SKM-1 treated with dmso at 0.1 percent for 144 hours (cell line): ENCODE results near the gene KIAA1549.
"Not testable (repeated sequence)": the region's sequence is repeated elsewhere in the genome, so short reads cannot be mapped to it uniquely, and the experiment has no call there.

Source experiments
- DNase-seq: peaks from one replicate; lab custom pipeline; 2025; ENCODE audit not compliant: unreplicated experiment; lab: John Stamatoyannopoulos, UW

Gene KIAA1549

DNA sequence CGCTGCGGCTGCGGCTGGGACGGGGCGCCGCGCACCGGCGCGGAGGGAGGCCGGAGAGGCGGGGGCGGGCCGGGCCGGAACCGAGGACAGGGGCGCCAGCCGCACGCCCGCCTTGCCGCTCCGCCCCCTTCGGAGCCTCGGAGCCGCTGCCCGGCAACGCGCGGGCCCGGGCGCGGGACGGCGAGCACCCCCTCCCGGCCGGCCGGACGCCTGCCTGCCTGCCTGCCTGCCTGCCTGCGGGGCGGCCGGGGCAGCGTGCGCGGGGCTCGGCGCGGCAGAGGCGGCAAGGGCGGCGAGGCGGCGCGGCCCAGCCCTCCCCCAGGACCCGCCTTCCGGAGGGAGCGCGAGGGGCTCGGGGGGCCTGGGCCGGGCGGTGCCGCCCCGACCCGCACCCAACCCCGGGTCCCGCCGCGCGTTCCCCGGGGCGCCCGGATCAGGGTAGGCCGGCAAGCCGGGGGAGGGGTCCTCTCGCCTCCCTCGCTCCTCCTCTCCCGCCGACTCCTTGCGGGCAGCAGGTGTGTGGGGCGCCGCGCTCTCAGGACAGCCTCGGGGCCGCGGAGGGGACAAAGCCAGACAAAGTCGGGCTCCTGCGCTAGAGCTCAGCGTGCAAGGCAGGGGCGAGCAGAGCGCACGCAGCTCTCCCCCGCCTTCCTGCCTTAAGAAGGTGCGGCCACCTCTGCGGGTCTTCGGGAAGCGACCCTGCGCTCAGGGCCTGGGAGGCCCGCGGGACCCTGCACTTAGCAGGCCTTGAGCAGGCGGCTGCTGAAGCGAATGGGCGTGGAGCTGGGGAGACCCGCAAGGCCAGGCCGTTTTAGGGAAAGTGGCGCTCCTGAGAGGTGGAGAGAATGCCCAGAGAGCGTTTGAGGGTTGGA is at the start of gene KIAA1549:
Gene KIAA1549 (minus strand): TSS at position 58 of the 872 bp plus-strand sequence. CDS start 120 bp downstream, outside the sequence.
- peak; percentile 66 for DNase-seq

DNA sequence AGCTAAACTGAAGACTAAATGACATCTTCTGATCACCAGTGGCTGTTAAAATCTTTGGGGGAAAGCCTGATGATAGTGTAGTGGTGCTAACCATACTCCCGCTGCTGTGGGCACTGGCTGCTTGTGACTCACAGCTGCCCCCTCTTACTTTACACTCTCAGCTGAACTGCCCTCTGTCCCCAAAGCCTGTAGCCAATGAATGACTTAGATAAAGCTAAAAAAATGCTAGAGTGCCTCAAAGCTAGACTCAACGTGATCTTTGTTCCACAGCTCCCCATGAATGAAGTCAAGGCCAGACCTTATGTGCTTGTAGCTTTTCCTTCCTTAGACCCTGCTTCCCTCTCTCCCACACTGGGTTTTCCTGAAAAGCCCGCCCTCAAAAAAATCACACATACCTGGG is 48.2 kb upstream of the KIAA1549 start:
- no peak for DNase-seq

DNA sequence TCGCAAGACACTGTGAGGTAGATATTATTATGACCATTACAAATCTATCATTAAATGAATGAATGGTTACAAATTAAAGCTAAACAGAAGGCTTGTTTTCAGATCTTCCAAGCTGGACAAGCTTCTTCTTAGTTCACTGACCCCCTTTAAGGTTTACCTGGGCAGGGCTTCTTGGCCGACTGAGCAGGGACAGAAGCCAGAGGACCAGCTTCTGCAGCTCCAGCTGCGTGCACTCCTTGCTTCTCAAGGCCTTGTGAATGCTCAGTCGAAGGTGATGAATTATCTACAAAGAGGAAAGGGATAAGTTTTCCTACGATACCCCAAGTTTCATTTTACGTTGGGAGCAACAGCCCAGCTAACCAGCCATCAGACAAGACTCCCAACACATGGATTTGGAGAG is 45.4 kb upstream of the KIAA1549 start:
- DNase-seq = no peak

DNA sequence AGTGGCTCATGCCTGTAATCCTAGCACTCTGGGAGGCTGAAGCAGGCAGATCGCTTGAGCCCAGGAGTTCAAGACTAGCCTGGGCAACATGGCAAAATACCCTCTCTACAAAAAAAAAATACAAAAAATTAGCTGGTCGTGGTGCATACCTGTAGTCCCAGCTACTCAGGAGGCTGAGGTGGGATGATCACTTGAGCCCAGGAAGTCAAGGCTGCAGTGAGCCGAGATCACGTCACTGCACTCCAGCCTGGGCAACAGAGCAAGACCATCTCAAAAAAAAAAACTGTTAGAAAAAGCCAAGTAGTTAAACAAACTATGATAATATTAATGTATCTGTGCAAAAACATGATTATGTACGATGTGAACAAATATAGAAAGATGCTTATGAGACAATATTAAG is 44.7 kb upstream of the KIAA1549 start:
- not testable (repeated sequence) for DNase-seq

DNA sequence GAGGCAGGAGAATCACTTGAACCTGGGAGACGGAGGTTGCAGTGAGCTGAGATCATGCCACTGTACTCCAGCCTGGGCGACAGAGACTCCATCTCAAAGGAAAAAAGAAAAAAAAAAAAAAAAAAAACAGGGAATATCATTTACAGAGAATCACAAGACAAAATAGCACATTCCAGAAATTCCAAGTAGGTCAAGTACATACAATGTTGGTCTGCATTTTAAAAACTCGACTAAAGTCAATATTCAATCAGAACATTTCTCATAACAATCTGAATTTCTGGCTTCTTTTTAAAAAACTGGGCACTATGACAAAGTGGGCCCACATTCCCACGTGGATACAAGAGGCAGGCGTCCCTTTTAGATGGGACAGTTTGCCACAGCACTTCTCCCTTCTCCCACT is 41.9 kb upstream of the KIAA1549 start:
- no peak for DNase-seq

DNA sequence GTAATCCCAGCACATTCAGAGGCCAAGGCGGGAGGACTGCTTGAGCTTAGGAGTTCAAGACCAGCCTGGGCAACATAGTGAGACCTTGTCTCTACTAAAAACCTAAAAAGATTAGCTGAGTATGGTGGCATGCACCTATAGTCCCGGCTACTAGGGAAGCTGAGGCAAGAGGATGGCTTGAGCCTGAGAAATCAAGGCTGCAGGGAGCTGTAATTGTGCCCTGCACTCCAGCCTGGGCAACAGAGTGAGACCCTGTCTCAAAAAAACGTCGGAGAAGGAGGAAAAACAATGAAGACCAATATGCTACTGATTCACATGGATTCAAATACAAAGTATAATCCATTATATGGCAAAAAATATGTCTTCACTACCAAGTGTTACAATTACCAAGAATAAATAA is 41.1 kb upstream of the KIAA1549 start:
- DNase-seq = no peak

GRCh38 chr7:139018910-139019309 is 37.7 kb upstream of the KIAA1549 start:
- DNase-seq = no peak

DNA sequence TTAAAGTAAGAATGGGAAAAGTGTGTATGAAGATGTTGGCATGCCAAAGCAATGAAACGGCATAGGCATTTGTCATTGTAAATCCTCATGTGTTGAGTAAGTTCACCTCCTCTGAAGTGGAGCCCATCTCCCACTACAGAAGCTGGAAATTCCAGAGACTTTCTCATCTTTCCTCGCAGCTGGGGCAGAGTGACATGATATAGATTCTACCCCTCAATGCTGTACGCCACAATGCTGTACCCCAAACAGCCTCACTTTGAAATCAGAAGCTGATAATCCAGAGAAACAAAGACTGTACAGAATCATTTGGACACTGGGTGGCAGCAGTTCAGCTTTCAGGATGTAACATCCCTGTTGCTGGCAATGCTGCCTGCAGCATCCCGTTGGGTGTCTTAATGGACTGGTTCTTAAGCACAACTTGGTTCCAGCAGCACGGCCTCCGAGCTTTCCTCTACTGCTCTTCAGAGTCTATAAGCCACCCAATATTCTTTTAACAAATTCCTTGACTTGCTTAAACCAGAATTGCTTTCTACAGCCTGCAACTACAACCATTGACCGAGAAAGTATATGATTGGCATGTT is 35.8 kb upstream of the KIAA1549 start:
- peak; percentile 67 for DNase-seq

GRCh38 chr7:139011373-139011772 is 30.2 kb upstream of the KIAA1549 start:
- no peak for DNase-seq

GRCh38 chr7:139004321-139005090 is 23.3 kb upstream of the KIAA1549 start:
- no peak for DNase-seq

- DNase-seq = no peak
Observed at GRCh38 chr7:138999414-138999813, 18.2 kb upstream of the KIAA1549 start.

DNA sequence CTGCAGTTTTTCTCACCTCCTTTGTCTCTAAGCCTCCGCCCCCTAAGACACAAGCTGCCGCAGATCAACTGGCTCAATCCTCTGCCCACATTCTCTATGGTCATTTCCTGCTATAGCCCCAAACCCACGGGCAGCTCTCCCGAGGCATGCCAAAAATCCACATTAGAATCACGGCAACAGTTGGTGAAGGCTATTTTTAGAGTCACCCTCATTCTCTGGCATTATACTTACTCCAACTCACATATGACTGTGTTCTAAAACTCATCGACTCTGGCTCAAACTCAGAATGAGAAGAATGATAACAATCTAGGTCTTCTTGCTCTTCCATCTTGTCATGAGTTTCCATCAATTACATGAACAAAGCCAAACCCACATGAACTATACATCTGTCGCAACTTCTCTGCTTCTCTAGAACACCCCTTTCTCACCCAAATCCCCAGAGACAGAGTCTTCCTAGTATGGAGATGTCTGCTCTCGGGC is 10.9 kb upstream of the KIAA1549 start:
- DNase-seq = no peak

DNA sequence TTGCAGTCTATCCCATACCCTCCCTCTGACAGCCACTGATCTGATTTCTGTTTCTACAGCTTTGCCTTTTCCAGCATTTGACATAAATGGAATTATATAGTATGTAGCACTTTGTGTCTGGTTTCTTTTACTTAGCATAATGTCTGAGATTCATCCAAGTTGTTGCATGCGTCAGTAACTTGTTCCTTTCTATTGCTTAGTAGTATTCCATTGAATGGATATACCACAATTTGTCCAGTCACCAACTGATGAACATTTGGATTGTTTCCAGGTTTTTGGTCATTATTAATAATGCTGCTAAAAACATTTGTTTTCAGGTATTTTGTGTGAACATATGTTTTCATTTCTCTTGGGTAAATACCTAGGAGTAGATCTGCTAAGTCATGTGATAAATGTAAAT is 6.5 kb upstream of the KIAA1549 start:
- DNase-seq = no peak

- peak; percentile 18 for DNase-seq
Observed at GRCh38 chr7:138982204-138982623, 1.0 kb upstream of the KIAA1549 start.

- no peak for DNase-seq
Observed at GRCh38 chr7:138980563-138981291, 462 bp downstream of the KIAA1549 start.

DNA sequence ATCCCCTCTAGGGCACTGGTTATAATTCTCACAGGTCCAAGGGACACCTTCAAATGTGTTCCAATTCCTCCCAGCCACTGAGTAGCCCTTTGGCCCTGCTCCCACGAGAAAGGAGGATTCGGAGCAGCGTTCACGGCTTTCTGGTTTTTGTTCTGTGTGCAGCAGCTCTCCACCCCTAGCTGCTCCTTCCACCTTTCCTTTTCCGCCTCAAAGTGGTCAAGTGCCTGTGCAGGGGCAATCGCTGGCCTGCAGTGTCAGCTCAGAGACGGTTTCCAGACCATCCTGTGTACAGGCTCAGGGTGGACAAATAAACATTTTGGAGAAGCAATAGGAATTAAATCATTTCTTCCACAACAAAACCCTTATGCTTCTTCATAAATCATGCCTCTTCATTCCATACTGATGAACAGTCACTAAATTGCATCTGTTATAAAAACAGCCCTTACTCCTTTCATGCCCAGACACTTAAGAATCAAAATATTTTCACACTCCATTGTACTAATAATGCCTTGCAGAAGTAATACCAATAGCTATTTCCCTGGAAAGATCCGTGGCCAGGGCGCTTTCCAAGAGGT is 1.1 kb downstream of the KIAA1549 start:
- DNase-seq = no peak

DNA sequence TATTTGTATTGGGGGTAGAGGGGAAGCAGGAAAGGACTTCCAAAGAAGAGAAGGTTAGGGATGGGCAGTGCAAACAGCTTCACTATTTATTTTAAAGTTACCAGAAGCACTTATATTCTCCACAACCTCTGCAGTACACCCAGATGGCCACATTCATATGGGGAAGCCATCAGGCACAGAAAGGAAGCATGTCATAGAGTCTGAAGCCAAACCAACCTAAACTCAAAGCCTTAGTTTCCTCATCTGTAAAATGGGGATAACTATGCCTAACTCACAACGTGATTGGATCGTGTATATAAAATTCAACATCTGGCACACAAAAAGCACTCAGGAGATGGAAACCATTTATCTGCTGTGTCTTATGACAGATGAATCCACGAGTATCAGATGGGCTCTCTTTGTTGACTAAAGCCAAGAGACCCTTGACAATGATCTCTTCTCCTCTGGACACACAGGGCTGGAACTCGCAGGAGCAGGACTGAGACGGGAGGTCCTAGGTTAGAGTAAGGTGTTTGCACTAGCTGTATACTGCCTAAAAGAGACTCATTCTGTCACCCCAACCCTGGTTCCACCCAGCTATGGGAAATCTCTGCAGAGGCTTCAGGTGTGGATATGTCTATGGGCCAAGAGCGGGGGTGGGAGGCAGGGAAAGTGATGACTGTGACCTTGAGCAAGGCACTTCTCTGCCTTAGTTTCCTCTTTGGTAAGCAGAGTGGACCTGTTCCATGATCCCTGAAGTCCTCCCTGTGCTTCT is 1.8 kb downstream of the KIAA1549 start:
- no peak for DNase-seq

- DNase-seq = no peak
Observed at GRCh38 chr7:138978541-138979184, 2.5 kb downstream of the KIAA1549 start.

GRCh38 chr7:138976161-138976560 is 5.0 kb downstream of the KIAA1549 start:
- DNase-seq = not testable (repeated sequence)
